IPS-NIHi7 (cell line): Measurements from ENCODE around the gene JTB.
"Not testable (repeated sequence)": the region's sequence is repeated elsewhere in the genome, so short reads cannot be mapped to it uniquely, and the experiment has no call there.

Experiments
- DNase-seq: peaks from one replicate; pipeline ENCODE4 v3.0.0; 2012; ENCODE audit warnings: mixed read lengths; ENCODE audit errors: extremely low spot score

The JTB gene

GRCh38 chr1:153977250-153978240 lies at the start of gene JTB:
JTB (minus strand) TSS chr1:153977674; CDS start chr1:153977252, 422 bp downstream.
- DNase-seq, result peak; percentile 82

- no peak for DNase-seq
Measured at GRCh38 chr1:154019940-154020339, 42.5 kb upstream of the JTB start.

- no peak for DNase-seq
Measured at GRCh38 chr1:154019269-154019668, 41.8 kb upstream of the JTB start.

GRCh38 chr1:154014154-154014907 lies 36.9 kb upstream of the JTB start:
- DNase-seq, result no peak

- not testable (repeated sequence) for DNase-seq
Measured at GRCh38 chr1:154012543-154012942, 35.1 kb upstream of the JTB start.

DNA sequence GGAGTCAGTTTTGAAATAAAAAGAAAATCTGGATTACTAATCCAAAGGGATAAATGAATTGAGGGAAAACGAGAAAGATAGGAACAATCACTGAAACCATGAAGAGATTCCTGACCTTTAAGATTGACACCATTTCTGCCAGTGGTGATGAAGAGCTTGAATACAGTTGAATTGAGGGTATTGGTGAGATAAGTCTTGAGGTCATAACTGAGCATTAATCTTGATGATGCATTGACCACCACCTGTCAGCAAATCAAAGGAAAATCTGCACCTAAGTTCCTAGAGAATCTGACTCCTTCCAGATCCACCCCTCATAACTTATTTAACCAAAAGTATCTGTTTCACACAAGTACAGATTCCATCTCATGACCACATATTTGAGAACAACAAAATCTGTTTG lies 34.7 kb upstream of the JTB start:
- no peak for DNase-seq

GRCh38 chr1:154006136-154006535 lies 28.7 kb upstream of the JTB start:
- DNase-seq, result no peak

DNA sequence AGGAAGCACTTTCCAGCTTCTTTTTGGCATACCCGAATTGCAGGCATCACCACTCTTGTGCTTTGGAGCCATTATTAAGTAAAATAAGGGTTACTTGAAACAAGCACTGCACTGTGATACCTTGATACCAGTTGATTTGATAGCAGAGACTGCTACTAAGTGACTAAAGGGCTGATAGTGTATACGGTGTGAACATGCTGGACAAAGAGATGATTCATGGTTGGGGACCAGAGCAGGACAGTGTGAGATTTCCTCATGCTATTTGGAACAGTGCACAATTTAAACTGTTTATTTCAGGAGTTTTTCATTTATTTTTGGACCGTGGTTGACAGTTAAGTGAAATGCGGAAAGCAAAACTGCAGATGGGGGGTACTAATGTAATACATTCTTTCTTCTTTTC lies 22.9 kb upstream of the JTB start:
- DNase-seq, result no peak

DNA sequence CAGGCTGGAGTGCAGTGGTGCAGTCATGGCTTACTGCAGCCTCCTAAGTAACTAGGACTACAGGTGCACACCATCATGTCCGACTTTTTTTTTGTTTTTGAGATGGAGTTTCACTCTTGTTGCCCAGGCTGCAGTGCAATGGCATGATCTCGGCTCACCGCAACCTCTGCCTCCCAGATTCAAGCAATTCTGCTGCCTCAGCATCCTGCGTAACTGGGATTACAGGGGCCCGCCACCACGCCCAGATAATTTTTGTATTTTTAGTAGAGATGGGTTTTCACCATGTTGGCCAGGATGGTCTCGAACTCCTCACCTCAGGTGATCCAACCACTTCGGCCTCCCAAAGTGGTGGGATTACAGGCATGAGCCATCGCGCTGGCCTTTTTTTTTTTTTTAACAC lies 19.4 kb upstream of the JTB start:
- DNase-seq, result not testable (repeated sequence)

- DNase-seq, result no peak
Measured at GRCh38 chr1:153995640-153996039, 18.2 kb upstream of the JTB start.

GRCh38 chr1:153995202-153995601 lies 17.7 kb upstream of the JTB start:
- no peak for DNase-seq

- no peak for DNase-seq
Measured at GRCh38 chr1:153991806-153992205, 14.3 kb upstream of the JTB start.

GRCh38 chr1:153991151-153991630 lies 13.7 kb upstream of the JTB start:
- no peak for DNase-seq

DNA sequence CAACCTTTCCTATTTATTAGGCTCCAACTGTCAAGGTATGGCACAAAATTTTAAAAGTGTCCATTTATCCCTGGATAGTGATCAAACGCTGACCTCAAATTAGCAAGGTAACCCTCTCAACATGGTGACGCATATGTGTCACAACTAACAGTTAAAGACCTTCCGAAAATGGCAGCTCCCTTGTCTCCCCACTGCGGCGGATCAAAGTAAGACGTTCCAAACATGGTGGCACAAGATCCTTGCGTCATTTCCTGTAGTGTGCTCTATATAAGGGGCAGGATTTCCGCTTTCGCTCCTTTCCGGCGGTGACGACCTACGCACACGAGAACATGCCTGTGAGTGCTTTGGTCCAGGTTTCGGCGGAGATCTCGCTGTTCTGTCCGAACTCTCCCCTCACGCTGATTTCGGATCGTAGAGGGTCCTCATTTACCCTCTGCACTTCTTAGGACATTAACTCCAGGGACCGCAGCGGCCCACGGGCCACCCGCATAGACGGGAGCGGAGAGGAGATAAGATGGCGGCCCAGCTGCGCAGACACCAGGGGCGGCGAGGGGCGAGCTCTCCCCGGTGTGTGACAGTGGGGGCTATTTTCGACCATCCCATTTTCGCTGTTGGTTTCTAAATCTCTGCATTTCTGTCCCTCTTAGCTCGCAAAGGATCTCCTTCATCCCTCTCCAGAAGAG lies 13.1 kb upstream of the JTB start, which contains the start of gene RPS27:
Gene RPS27, plus strand, starts transcription at position 295 of the 683 bp plus-strand sequence. Its CDS starts 35 bp downstream, at position 330.
- peak; percentile 90 for DNase-seq

DNA sequence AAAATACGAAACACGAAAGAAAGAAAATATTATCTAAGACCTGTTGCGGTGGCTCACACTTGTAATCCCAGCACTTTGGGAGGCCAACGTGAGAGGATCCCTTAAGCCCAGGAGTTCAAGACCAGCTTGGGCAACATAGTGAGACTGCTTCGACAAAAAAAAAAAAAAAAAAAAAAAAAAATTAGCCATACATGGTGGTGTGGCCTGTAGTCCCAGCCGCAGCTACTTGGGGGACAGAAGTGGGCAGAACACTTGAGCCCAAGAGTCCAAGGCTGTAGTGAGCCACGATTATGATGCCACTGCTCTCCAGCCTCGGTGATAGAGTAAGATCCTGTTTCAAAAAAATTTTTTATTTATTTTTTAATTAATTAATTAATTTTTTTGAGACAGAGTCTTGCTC lies 10.1 kb upstream of the JTB start:
- DNase-seq, result no peak

DNA sequence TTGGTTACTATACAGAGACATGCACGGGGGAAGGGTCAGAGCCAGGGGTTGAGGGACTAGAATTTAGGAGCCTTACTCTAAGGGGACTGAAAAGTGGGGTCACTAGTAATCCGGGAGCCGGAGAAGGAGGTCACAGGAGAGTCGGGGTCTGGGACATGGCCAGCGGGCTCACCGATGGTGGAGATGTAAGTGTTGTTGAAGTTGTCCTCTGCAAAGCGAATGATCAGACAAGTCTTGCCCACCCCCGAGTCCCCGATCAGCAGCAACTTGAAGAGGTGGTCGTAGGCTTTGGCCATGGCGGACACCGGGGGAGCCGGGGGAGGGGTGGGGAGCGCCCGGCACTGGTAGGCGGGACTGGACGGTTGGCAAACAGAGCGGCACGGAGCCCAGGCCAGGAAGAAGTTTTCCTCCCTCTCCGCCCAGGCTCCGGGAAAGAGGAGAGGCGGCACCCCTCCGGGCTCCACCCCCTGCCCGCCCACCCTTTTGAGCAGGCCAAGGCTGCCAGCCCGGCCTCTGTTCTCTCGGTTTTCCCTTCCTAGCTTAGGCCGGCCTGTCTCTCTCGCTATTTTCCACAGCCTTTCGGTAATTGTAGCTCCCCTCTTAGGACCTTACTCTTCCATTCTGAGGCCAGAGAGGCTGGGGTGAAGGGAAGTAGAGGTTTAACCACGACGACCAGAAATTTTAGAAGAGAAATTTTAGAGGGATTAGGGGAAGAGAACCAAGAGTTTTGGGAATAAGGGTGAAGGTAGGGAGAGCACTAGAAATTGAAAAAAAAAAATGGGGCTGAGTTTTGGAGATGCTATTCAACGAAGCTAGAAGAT lies 8.7 kb upstream of the JTB start, which contains the start of gene RAB13:
Gene RAB13, minus strand, starts transcription at position 399 of the 821 bp plus-strand sequence. Its CDS starts 103 bp downstream, at position 296.
- peak; percentile 93 for DNase-seq

- peak; percentile 56 for DNase-seq
Measured at GRCh38 chr1:153985341-153985912, 8.0 kb upstream of the JTB start.

DNA sequence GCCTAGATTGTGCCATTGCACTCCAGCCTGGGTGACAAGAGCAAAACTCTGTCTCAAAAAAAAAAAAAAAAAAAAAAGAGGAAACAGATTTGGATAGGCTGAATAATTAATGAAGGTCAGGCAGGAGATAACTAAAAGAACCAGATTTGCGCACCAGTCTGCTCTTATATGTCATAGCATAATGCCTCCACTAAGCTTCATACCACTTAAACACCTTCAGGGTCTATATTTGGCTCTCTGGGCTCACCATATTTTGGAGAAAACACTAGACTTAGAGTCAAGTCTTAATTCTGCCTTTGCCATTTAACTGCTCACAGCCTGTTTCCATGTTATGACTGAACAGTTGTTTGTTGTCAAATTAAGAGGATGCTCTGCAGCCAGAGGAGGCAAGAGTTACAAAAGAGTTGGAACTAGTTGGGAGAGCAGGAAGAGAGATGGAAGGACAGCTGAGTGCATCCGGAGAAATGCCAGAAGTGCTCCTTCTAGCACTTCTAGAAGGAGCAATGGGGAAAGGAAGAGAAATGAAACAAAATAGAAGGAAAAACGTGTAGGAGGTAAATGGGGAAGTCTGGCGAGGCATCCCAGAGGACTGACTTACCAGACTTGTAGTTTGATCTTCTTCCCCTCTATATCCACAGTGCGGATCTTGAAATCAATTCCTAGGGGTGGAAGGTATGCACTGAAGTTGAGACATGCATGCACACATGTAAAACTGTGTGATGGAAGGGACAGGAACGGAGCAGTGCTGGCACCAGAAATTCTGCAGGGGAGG lies 6.8 kb upstream of the JTB start:
- no peak for DNase-seq

DNA sequence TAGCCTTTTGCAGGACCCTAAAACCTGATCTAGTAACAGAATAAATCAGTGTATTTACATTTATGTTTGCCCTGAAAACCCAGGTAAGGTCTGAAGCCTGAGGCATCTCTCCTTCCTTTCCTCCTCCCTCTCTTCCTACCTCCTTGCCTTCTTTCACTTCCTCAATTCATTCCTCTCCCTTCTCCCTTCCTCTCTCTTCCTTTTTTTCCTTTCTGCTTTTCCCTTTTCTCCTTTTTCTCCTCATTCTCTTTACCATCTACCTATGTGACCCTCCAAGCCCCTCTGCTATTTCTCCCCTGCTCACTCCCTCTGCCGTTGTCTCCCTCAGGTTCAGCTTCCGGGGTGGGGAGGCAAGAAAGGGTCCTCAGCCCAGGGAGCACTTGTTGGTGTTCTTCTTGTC lies 4.3 kb upstream of the JTB start:
- DNase-seq, result not testable (repeated sequence)

DNA sequence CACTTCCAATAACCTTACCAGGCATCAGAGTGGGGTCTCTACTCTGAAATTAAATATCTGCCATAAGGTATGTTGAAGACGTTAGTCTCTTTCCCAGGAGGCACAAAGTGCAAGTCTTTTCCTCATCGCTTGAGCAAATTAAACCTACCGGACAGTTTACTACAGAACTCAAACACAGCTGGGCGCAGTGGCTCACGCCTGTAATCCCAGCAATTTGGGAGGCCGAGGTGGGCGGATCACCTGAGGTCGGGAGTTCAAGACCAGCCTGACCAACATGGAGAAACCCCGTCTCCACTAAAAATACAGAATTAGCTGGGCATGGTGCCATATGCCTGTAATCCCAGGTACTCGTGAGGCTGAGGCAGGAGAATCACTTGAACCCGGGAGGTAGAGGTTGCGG lies 1.6 kb upstream of the JTB start:
- not testable (repeated sequence) for DNase-seq
